ENCODE results near the gene SPAG17. TPM values are rescaled to one million over a fixed set of nuclear protein-coding genes. Genes with fewer than 3 reads are reported as not detected.

SPAG17 gene
- total RNA-seq, 1 donor from 2014 or later, result 2.7 TPM

GRCh38 chr1:118077331-118078045 lies 107.5 kb downstream of the SPAG17 start:
- no peak for DNase-seq (ENCODE audit: low spot score)

- no peak for DNase-seq (ENCODE audit: low spot score)
These were observed 109.9 kb downstream of the SPAG17 start for GRCh38 chr1:118075116-118075515.

GRCh38 chr1:118073648-118074435 lies 111.2 kb downstream of the SPAG17 start:
- no peak for DNase-seq (ENCODE audit: low spot score)

DNA sequence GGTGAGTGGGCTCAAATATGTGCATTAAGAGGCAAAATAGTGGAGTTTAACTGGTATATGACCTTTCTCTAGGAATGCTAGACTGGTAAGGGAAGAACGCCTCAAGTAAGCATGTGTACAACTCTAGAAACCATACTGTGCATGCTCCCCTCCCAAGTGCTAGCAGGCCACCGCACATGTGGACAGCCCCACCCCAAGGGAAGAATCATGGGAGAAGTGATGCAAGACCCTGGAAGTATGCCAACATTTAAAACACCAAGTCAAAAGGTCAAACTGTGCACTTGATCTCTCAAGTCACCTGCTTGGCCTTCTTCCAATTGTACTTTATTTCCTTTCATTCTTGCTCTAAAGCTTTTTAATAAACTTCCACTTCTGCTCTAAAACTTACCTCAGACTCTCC lies 135.0 kb downstream of the SPAG17 start:
- DNase-seq (ENCODE audit: low spot score), result no peak

GRCh38 chr1:118047650-118048224 lies 137.3 kb downstream of the SPAG17 start:
- DNase-seq (ENCODE audit: low spot score), result no peak

DNA sequence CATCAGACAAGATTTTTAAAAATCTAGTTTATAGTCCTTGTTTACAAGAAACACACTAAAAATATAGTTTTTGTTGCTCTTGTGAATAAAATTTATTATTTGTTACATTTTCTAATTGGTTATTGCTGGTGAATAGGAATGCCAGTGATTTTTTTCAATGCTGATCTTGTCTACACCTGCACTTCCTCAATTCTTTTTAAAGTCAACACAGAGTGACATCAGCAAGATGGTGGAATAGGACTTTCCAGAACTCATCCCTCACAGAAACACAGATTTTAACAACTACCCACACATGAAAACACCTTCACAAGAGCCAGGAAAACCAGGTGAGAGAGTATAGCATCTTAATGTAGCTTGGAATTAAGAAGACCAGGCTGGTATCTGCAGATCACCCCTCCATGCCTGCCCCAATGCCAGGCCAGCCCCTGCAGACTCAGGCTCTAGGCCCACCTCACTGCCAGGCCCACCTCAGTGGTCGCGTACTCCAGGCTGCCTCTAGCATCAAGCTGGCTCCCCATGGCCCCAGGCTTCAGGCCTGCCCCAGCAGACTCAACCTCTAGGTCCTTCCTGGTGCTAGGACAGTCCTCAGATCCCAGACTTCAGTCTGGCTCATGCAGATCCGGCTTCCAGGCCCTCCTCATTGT lies 137.9 kb downstream of the SPAG17 start:
- DNase-seq (ENCODE audit: low spot score), result no peak

GRCh38 chr1:118043624-118044023 lies 141.4 kb downstream of the SPAG17 start:
- DNase-seq (ENCODE audit: low spot score), result no peak

- no peak for DNase-seq (ENCODE audit: low spot score)
These were observed 142.5 kb downstream of the SPAG17 start for GRCh38 chr1:118042501-118042900.

DNA sequence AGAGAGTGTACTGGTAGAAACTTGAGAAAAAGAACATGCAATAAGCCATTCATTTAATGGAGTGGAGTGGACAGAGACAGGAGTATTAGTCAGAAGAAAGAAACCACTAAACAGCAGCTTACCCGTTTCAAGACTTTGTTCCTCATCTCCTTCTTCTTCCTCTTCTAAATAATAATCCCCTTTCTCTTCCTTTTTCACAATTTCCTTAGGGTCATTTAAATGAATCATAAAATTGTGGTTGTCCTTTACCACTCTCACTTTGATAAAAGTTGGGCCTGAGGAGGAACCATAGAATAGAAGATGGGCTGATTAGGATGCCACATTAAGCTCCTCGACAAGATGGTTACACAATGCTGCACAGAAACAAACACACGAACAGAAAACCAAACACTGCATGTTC lies 145.9 kb downstream of the SPAG17 start:
- DNase-seq (ENCODE audit: low spot score), result no peak

- DNase-seq (ENCODE audit: low spot score), result no peak
These were observed 152.1 kb downstream of the SPAG17 start for GRCh38 chr1:118032883-118033282.

DNA sequence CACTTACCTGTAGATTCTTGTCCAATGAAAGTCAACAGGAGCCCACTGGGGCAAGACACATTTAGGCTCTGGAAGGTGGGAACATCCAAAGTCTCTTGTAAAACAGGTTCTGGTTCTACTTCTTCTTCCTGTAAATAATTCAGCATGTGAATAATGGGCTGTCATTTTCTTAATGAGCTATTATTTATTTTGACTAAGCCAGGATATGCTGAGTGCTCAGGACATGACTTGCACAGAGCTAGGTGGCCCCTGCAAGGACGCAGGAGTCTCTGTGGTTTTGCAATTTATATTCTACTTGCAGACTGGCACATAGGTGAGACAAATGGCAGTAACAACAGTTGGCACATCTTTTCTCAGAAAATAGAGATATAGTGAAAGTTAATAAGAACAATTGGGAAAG lies 156.8 kb downstream of the SPAG17 start:
- DNase-seq (ENCODE audit: low spot score), result no peak

GRCh38 chr1:118023199-118023598 lies 161.8 kb downstream of the SPAG17 start:
- no peak for DNase-seq (ENCODE audit: low spot score)

GRCh38 chr1:118021668-118022067 lies 163.4 kb downstream of the SPAG17 start:
- no peak for DNase-seq (ENCODE audit: low spot score)

DNA sequence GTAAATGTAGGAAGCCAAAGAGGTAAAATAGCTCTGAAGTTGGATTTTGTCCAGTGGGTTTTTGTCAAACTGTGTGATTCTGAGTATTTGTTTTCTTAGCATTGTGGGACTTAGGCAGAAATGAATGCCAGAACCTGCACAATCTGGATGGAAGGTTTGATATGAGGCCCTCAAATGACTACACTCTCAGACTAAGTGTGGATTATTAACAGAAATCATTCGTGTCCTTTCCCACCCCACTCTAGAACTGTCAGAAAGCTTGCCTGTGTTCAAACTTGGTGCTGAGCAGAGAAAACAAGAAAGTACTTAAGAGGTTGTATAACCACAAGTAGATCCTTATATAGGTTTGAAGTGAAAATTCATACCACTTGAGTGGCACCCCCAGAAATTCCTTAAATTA lies 167.0 kb downstream of the SPAG17 start:
- DNase-seq (ENCODE audit: low spot score), result no peak

DNA sequence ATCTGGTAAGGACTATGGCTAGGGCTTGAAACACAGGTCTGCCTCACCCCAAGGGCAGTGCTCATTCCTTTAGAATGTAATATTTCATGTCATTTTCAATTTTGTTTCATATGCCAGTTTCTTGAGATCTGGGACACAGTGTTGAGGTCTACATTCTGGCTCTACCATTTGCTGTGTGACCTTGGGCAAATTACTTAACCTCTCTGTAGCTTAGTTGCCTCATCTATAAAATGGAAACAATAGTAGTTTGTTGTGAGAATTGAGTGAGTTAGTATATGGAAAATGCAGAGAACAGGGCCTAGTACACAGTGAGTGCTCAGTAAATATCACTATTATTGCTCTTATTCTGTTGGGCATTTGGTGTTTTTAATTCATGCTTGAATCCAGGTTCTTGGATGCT lies 171.1 kb downstream of the SPAG17 start:
- DNase-seq (ENCODE audit: low spot score), result no peak

GRCh38 chr1:118013336-118013735 lies 171.7 kb downstream of the SPAG17 start:
- no peak for DNase-seq (ENCODE audit: low spot score)

DNA sequence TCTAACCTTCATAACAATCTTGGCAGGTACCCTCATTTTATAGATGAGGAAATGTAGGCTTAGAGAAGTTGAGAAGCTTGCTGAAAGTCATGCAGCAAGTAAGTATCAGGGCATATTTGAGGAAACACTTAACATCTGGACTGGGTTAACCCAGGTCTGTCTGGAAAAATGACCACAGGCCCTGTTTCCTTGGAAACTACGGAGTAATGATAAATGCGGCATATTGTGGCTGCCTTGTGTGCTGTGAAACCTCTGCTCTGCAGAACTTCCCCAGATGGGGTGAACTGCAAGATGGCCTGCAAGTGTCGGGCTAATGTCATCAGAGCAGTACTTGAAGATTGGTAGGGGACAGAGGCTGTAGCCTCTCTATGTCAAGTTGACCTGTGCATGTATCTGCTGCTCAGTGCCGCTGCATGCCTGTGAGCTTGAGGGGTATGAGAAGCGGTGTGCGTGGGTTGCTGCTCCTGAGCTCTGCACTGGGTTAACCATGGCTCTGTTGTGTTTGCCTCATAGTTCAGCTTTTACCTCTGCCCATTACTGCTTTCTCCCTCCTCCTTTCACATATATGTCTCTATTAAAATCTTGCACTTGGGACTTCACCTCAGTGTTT lies 172.4 kb downstream of the SPAG17 start:
- DNase-seq (ENCODE audit: low spot score), result no peak

DNA sequence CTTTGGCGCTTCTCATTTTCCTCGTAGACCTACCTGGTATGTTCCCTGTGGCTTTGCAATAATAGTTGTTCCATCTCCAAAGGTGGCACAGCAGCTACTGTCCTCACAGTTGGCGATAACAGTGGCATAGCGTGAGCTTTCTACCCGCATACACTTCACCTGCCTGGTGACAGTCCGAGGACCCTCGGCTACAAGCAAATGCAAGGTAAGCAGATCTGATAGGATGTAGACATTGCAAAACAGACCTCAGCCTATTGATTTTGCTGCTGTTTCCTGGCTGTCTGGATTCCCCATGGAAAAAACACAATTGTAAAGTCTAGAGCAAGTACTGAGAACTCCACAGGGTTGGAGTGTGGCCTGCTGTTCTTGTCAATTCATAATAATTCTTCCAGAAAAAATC lies 177.0 kb downstream of the SPAG17 start:
- no peak for DNase-seq (ENCODE audit: low spot score)

DNA sequence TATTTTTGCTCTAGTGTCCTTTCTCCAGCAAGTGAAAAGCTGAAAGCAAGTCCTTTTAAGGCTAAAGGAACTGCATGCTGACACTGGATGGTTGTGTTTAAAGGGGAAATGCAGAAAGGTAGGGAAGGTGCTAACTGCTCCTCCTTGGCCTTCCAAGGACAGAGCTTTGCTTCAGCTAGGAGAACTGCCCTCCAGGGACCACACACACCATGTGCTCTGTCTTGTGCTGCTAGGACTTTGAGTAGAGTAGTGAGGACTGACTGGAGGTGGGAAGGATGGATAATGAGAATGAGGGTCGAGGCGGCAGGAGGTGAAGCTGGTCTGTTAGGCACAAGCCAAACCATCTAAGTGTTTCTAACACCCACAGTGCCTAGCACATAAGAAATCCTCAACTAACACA lies 177.6 kb downstream of the SPAG17 start:
- no peak for DNase-seq (ENCODE audit: low spot score)

GRCh38 chr1:118004312-118004711 lies 180.7 kb downstream of the SPAG17 start:
- no peak for DNase-seq (ENCODE audit: low spot score)

DNA sequence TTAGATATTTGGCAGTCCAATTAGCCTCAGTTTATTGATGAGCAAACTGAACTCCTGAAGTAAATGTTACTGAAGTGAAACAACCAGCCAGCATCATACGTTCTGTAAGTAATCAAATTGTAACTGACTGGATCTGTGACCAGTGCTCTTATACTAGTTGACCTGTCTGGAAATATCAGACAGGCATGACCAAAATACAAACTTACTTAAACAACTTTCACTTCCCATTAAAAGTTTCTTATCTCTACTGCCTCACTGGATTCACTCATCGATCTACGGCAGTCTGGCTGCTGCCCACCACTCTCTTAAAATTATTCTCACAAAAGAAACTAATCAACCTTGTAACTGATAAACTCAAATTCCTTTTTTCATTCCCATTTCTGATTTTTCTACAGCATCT lies 199.1 kb downstream of the SPAG17 start:
- no peak for DNase-seq (ENCODE audit: low spot score)

- no peak for DNase-seq (ENCODE audit: low spot score)
These were observed 199.8 kb downstream of the SPAG17 start for GRCh38 chr1:117985239-117985638.

All from mucosa of gallbladder (tissue), 1 donor.